ENCODE results near the gene SNCG. TPM values are rescaled to one million over a fixed set of nuclear protein-coding genes. Genes with fewer than 3 reads are reported as not detected.

SNCG gene
- polyA plus RNA-seq, 3 donors: 1.8 TPM; not detected in 2

DNA sequence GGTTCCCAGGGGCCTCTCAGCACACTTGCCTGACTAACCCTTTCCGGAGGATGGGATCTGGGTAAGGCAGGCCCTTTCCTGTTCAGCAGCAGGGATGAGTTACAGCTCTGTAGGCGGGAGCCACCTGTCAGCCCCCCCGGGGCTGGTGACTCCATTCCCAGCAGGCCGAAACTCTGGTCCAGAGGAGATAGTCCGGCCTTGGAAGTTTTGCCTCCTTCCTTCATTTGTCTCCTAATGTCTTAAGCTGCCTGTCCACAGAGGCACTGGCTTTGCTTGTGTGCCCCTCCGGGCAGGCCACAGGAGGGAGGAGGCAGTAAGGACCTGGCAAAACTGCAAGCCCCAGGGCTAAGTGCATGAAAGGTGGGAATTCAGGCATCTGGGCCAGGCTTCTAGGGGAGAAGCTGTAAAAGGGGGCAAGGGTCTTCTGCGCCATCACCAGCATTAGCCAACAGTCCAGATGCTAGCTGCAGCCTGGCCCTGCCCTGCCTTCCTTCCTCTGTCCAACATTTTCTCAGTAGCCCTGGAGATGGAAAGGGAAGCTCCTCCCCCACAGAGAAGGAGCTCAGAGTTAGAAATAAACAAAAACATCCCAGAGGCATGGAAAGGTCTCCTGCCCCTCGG is 11.1 kb downstream of the SNCG start:
- no peaks in the 10 kb centered on the region for H3K36me3 ChIP-seq (replicated peaks in 1 of 2; ENCODE audit: control insufficient read depth in 1 of 2, insufficient read depth in 2 of 2, low read length in 2 of 2)
- Mint-ChIP-seq H3K27me3 (ENCODE audit: low read depth in 3 of 3) (peaks cover 52 to 82% (median 64%) of the 10 kb centered on the region in 3 donors), H3K36me3 (peaks cover 0 to 4% of the 10 kb centered on the region in 2 donors), H3K4me1 (peaks cover 39% of the 10 kb centered on the region), H3K4me3 (peak overlapping the region; percentile 70 to 81), H3K27ac (peak overlapping the region in 3 of 7 donors; percentile 15 to 61 (median 23)), H3K9me3 (peaks cover 0 to 7% (median 2%) of the 10 kb centered on the region in 7 donors)
- peaks cover 19 to 49% of the 10 kb centered on the region in 2 donors for H3K27me3 ChIP-seq (ENCODE audit: control insufficient read depth in 2 of 2, insufficient read depth in 2 of 2, low read length in 2 of 2)
- H3K27ac ChIP-seq (ENCODE audit: low read depth in 1 of 2, low read length in 2 of 2): no peak overlapping the region
- no peak overlapping the region for H3K4me3 ChIP-seq (replicated peaks in 1 of 3; ENCODE audit: low read depth in 2 of 3, low read length in 3 of 3)
- no peak overlapping the region for H3K9ac ChIP-seq (ENCODE audit: insufficient read depth, low read length, poor library complexity, severe bottlenecking)
- H2AFZ ChIP-seq (ENCODE audit: insufficient read depth, low read depth, low read length, poor library complexity, severe bottlenecking): no peak overlapping the region
- H4K20me1 ChIP-seq (ENCODE audit: insufficient read depth, low read length): no peaks in the 10 kb centered on the region
- intact Hi-C loops (cut with micrococcal nuclease): loop anchor here (5.0 to 10.0 kb wide), 2 partner anchors 123 to 125 kb away; partner anchors contain the start of genes GLUD1 (in 2 of the 2) and SHLD2 (in 1 of the 2)
- no peak for DNase-seq
- no peaks in the 10 kb centered on the region for H3K79me2 ChIP-seq (ENCODE audit: insufficient read depth, low read length)
- H3K4me2 ChIP-seq (replicated peaks; ENCODE audit: extremely low read depth, low read length, poor library complexity, severe bottlenecking): no peak overlapping the region
- TF ChIP-seq, protein P1, sequence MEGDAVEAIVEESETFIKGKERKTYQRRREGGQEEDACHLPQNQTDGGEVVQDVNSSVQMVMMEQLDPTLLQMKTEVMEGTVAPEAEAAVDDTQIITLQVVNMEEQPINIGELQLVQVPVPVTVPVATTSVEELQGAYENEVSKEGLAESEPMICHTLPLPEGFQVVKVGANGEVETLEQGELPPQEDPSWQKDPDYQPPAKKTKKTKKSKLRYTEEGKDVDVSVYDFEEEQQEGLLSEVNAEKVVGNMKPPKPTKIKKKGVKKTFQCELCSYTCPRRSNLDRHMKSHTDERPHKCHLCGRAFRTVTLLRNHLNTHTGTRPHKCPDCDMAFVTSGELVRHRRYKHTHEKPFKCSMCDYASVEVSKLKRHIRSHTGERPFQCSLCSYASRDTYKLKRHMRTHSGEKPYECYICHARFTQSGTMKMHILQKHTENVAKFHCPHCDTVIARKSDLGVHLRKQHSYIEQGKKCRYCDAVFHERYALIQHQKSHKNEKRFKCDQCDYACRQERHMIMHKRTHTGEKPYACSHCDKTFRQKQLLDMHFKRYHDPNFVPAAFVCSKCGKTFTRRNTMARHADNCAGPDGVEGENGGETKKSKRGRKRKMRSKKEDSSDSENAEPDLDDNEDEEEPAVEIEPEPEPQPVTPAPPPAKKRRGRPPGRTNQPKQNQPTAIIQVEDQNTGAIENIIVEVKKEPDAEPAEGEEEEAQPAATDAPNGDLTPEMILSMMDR (IDR thresholded peaks at IDR 0.05): no peak
- peaks cover 40 to 50% of the 10 kb centered on the region in 2 donors for H3K4me1 ChIP-seq (ENCODE audit: control insufficient read depth in 1 of 2, insufficient read depth in 2 of 2, low read length in 2 of 2)
- 88% methylated on average over 6 of the region's 8 CpGs for WGBS (ENCODE audit: insufficient coverage)
- H3K9me3 ChIP-seq (replicated peaks in 1 of 2; ENCODE audit: control insufficient read depth in 1 of 2, insufficient read depth in 1 of 2, low read length in 2 of 2): no peaks in the 10 kb centered on the region

DNA sequence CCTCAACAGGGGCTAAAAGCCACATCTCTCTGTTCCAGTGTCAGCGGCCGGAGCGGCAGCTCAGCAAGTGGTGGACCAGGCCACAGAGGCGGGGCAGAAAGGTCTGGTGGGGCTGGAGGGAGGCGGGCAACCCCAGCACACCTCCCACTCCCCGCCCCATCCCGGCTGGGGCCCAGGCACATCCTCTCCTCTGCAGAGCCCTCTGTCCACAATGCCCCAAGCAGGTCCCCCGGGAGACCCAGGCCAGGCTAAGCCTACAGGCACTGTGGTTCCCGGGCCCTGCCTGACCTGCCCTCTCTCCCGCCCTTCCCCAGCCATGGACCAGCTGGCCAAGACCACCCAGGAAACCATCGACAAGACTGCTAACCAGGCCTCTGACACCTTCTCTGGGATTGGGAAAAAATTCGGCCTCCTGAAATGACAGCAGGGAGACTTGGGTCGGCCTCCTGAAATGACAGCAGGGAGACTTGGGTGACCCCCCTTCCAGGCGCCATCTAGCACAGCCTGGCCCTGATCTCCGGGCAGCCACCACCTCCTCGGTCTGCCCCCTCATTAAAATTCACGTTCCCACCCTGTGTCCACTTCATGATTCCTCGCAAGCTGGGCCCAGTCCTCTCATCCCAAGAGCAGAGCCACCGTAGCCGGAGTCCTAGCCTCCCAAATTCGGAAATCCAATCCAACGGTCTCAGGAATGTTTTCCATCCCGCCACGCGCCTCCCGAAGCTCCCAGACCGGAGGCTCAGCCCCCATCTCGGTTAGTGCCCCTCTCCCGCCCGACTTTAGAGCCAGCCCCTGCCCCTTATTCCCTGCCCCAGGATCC is 12.0 kb downstream of the SNCG start:
- Histone ChIP-seq H3K4me3 (replicated peaks in 1 of 3; ENCODE audit: low read depth in 2 of 3, low read length in 3 of 3) (peak overlapping the region; percentile 29 to 77 (median 74)), H3K27me3 (ENCODE audit: control insufficient read depth in 2 of 2, insufficient read depth in 2 of 2, low read length in 2 of 2) (peaks cover 19 to 49% of the 10 kb centered on the region in 2 donors), H3K9me3 (replicated peaks in 1 of 2; ENCODE audit: control insufficient read depth in 1 of 2, insufficient read depth in 1 of 2, low read length in 2 of 2) (no peaks in the 10 kb centered on the region), H2AFZ (ENCODE audit: insufficient read depth, low read depth, low read length, poor library complexity, severe bottlenecking) (peak overlapping the region; percentile 82), H3K4me2 (replicated peaks; ENCODE audit: extremely low read depth, low read length, poor library complexity, severe bottlenecking) (peak overlapping the region; percentile 73), H3K9ac (ENCODE audit: insufficient read depth, low read length, poor library complexity, severe bottlenecking) (peak overlapping the region; percentile 96), H3K79me2 (ENCODE audit: insufficient read depth, low read length) (no peaks in the 10 kb centered on the region), H3K4me1 (ENCODE audit: control insufficient read depth in 1 of 2, insufficient read depth in 2 of 2, low read length in 2 of 2) (peaks cover 40 to 50% of the 10 kb centered on the region in 2 donors), H3K27ac (ENCODE audit: low read depth in 1 of 2, low read length in 2 of 2) (peak overlapping the region; percentile 67 to 94), H3K36me3 (replicated peaks in 1 of 2; ENCODE audit: control insufficient read depth in 1 of 2, insufficient read depth in 2 of 2, low read length in 2 of 2) (no peaks in the 10 kb centered on the region), H4K20me1 (ENCODE audit: insufficient read depth, low read length) (no peaks in the 10 kb centered on the region)
- no peak for DNase-seq
- intact Hi-C loops (cut with micrococcal nuclease): loop anchor here (5.0 to 10.0 kb wide), 2 partner anchors 122 to 124 kb away; partner anchors contain the start of genes GLUD1 (in 2 of the 2) and SHLD2 (in 1 of the 2)
- TF ChIP-seq, protein P1 (IDR thresholded peaks at IDR 0.05): no peak
- peaks cover 0 to 4% of the 10 kb centered on the region in 2 donors for H3K36me3 Mint-ChIP-seq
- H3K4me1 Mint-ChIP-seq: peaks cover 39% of the 10 kb centered on the region
- 31% methylated on average over 26 of the region's 30 CpGs for WGBS (ENCODE audit: insufficient coverage)
- H3K27ac Mint-ChIP-seq: peak overlapping the region; percentile 82 to 96 (median 93)
- H3K4me3 Mint-ChIP-seq: peak overlapping the region; percentile 81 to 96
- peaks cover 0 to 7% (median 2%) of the 10 kb centered on the region in 7 donors for H3K9me3 Mint-ChIP-seq
- H3K27me3 Mint-ChIP-seq (ENCODE audit: low read depth in 3 of 3): peaks cover 52 to 75% (median 64%) of the 10 kb centered on the region in 3 donors
